ENCODE data around the gene KCNQ5.

KCNQ5 gene

DNA sequence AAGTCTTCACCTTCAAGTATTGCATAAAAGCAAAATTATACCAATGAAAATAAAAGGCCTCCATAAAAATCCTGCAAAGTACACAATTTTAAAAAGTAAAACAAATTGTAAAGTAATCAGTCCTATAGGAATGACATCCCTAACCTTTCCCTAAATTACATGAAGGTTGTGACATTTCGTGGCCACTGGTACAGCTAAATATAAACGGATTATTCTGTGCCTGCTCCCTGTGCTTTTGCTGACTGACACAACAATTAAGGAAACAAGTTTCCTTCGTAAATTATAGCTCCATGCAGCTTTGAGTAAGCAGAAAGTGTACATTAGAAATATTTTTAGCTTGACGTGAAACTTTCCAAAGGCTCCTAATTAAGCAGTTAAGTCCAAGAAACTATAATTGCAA is 222.8 kb downstream of the KCNQ5 start:
- H3K27me3 ChIP-seq (ENCODE audit: low read depth, low read length) = no peaks in the 10 kb centered on the region
- H3K36me3 ChIP-seq (replicated peaks; ENCODE audit: low read depth, low read length) = no peaks in the 10 kb centered on the region
- H4K20me1 ChIP-seq (ENCODE audit: insufficient read depth, low read length) = no peaks in the 10 kb centered on the region
- no peaks in the 10 kb centered on the region for H3K9me3 ChIP-seq (ENCODE audit: insufficient read depth, low read length)
- no peak overlapping the region for H2AFZ ChIP-seq (ENCODE audit: low read depth, low read length)
- TF ChIP-seq EZH2phosphoT487 (IDR thresholded peaks at IDR 0.05; ENCODE audit: low read depth) = no peak
- TF ChIP-seq, protein P1, sequence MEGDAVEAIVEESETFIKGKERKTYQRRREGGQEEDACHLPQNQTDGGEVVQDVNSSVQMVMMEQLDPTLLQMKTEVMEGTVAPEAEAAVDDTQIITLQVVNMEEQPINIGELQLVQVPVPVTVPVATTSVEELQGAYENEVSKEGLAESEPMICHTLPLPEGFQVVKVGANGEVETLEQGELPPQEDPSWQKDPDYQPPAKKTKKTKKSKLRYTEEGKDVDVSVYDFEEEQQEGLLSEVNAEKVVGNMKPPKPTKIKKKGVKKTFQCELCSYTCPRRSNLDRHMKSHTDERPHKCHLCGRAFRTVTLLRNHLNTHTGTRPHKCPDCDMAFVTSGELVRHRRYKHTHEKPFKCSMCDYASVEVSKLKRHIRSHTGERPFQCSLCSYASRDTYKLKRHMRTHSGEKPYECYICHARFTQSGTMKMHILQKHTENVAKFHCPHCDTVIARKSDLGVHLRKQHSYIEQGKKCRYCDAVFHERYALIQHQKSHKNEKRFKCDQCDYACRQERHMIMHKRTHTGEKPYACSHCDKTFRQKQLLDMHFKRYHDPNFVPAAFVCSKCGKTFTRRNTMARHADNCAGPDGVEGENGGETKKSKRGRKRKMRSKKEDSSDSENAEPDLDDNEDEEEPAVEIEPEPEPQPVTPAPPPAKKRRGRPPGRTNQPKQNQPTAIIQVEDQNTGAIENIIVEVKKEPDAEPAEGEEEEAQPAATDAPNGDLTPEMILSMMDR (IDR thresholded peaks at IDR 0.05; ENCODE audit: low read depth, low read length) = no peak
- H3K4me2 ChIP-seq (ENCODE audit: low read length) = no peak overlapping the region
- H3K27ac ChIP-seq (ENCODE audit: low read length) = no peak overlapping the region
- no peak overlapping the region for H3K4me3 ChIP-seq (ENCODE audit: low read length)
- no peaks in the 10 kb centered on the region for H3K4me1 ChIP-seq (ENCODE audit: low read length)
- H3K9ac ChIP-seq (ENCODE audit: low read length) = no peak overlapping the region
- H3K79me2 ChIP-seq (ENCODE audit: low read length) = no peaks in the 10 kb centered on the region

DNA sequence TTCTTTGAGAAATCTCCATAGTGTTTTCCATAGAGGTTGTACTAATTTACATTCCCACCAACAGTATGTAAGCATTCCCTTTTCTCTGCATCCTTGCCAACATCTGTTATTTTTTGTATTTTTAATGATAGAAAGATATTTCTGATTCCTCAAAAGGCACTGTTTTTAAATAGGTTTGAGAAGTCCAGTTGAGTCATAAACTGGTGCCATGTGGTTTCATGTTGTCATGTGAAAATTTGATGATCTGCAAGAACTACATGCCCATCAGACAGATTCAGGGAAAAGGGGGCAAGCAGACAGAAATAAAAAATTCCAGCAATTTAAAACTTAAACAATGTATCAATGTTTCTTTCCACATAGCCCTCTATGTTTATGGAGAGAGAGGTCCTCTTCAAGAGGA is 227.5 kb downstream of the KCNQ5 start:
- no peak overlapping the region for H3K4me3 ChIP-seq (ENCODE audit: low read length)
- H3K9me3 ChIP-seq (ENCODE audit: insufficient read depth, low read length) = no peaks in the 10 kb centered on the region
- H3K4me1 ChIP-seq (ENCODE audit: low read length) = no peaks in the 10 kb centered on the region
- no peak overlapping the region for H3K27ac ChIP-seq (ENCODE audit: low read length)
- H4K20me1 ChIP-seq (ENCODE audit: insufficient read depth, low read length) = no peaks in the 10 kb centered on the region
- H3K4me2 ChIP-seq (ENCODE audit: low read length) = no peak overlapping the region
- H3K79me2 ChIP-seq (ENCODE audit: low read length) = no peaks in the 10 kb centered on the region
- TF ChIP-seq, protein P1 (IDR thresholded peaks at IDR 0.05; ENCODE audit: low read depth, low read length) = no peak
- no peak for TF ChIP-seq EZH2phosphoT487 (IDR thresholded peaks at IDR 0.05; ENCODE audit: low read depth)
- no peaks in the 10 kb centered on the region for H3K27me3 ChIP-seq (ENCODE audit: low read depth, low read length)
- H3K9ac ChIP-seq (ENCODE audit: low read length) = no peak overlapping the region
- no peaks in the 10 kb centered on the region for H3K36me3 ChIP-seq (replicated peaks; ENCODE audit: low read depth, low read length)
- H2AFZ ChIP-seq (ENCODE audit: low read depth, low read length) = no peak overlapping the region

DNA sequence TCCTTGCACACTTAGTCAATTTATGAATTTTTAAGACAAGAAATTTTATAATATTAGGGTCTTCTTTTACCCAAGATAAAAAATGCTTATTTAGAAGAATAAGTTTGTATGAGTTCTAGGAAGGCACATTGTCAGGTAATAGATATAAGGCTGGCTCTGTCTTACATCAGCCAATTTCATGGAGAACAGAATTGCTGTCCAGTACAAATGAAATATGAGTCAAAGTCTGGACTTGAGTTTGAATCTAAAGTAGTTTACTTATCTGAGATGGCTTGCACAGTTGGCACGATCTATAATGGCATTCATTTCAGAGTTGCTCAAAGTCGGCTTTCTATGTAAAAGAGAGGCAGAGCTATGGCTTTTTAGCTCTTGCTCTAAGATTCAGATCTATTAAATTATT is 228.2 kb downstream of the KCNQ5 start:
- Histone ChIP-seq H2AFZ (ENCODE audit: low read depth, low read length) (no peak overlapping the region), H3K9ac (ENCODE audit: low read length) (no peak overlapping the region), H3K36me3 (replicated peaks; ENCODE audit: low read depth, low read length) (no peaks in the 10 kb centered on the region), H3K79me2 (ENCODE audit: low read length) (no peaks in the 10 kb centered on the region), H3K27ac (ENCODE audit: low read length) (no peak overlapping the region), H4K20me1 (ENCODE audit: insufficient read depth, low read length) (no peaks in the 10 kb centered on the region), H3K4me3 (ENCODE audit: low read length) (no peak overlapping the region), H3K4me2 (ENCODE audit: low read length) (no peak overlapping the region), H3K4me1 (ENCODE audit: low read length) (no peaks in the 10 kb centered on the region), H3K9me3 (ENCODE audit: insufficient read depth, low read length) (no peaks in the 10 kb centered on the region), H3K27me3 (ENCODE audit: low read depth, low read length) (no peaks in the 10 kb centered on the region)
- TF ChIP-seq EZH2phosphoT487 (IDR thresholded peaks at IDR 0.05; ENCODE audit: low read depth) = no peak
- TF ChIP-seq, protein P1 (IDR thresholded peaks at IDR 0.05; ENCODE audit: low read depth, low read length) = no peak

DNA sequence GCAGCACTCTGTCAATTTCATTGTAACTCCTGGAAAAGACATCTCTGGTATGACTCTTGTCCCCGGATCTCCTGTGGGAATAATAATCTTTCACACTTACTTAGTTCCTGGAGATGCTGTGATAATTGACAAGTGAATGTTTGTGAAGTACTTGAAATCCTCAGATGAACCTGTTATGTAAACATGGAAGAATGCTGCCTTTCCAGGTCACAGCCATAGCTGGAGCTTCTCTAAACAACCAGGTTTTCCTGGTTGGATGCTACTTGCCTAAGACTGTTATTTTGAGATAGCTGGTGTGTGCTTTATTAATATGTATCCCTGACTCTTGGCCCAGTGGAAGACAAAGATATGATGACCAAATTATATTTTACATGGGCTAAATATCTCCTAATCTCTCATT is 228.6 kb downstream of the KCNQ5 start:
- Histone ChIP-seq H3K27ac (ENCODE audit: low read length) (no peak overlapping the region), H3K9ac (ENCODE audit: low read length) (no peak overlapping the region), H3K4me1 (ENCODE audit: low read length) (no peaks in the 10 kb centered on the region), H2AFZ (ENCODE audit: low read depth, low read length) (no peak overlapping the region), H3K36me3 (replicated peaks; ENCODE audit: low read depth, low read length) (no peaks in the 10 kb centered on the region), H3K4me2 (ENCODE audit: low read length) (no peak overlapping the region), H3K4me3 (ENCODE audit: low read length) (no peak overlapping the region), H4K20me1 (ENCODE audit: insufficient read depth, low read length) (no peaks in the 10 kb centered on the region), H3K27me3 (ENCODE audit: low read depth, low read length) (no peaks in the 10 kb centered on the region), H3K79me2 (ENCODE audit: low read length) (no peaks in the 10 kb centered on the region), H3K9me3 (ENCODE audit: insufficient read depth, low read length) (no peaks in the 10 kb centered on the region)
- TF ChIP-seq, protein P1 (IDR thresholded peaks at IDR 0.05; ENCODE audit: low read depth, low read length) = no peak
- TF ChIP-seq EZH2phosphoT487 (IDR thresholded peaks at IDR 0.05; ENCODE audit: low read depth) = no peak
